Spleen (tissue), 11 donors: Measurements from ENCODE around the gene TCF7L2. TPM values are rescaled to one million over a fixed set of nuclear protein-coding genes. Genes with fewer than 3 reads are reported as not detected.
A peak's percentile ranks its signal among the peaks of the same experiment; 100 is the strongest.

Experiments used
- DNase-seq: peaks from one replicate; pipeline ENCODE4 v3.0.0-alpha.2; 2020
- H3K27ac ChIP-seq, 8 donors: fragments of 200-600 bp; sonication (generic) in 7 of 8; 1 replicate in 4 of 8; 2 replicates in 4 of 8; pipeline versions ENCODE4 v1.5.0 to v1.8.0; 2016 to 2021; ENCODE audit warnings: inconsistent platforms in 4 of 8, mild to moderate bottlenecking in 4 of 8, moderate library complexity in 1 of 8
- H3K27me3 ChIP-seq, 7 donors: fragments of 200-600 bp; sonication (generic) in 6 of 7; replicated peaks in 1 of 7; 1 replicate in 4 of 7; 2 replicates in 3 of 7; pipeline versions ENCODE4 v1.5.0 to v1.8.0; 2016 to 2021; ENCODE audit warnings: inconsistent platforms in 3 of 7, mild to moderate bottlenecking in 1 of 7
- H3K36me3 ChIP-seq, 6 donors: fragments of 200-600 bp; sonication (generic) in 5 of 6; 1 replicate in 4 of 6; 2 replicates in 2 of 6; pipeline versions ENCODE4 v1.5.0 to v1.8.0; 2016 to 2021; ENCODE audit warnings: inconsistent platforms in 2 of 6
- H3K4me1 ChIP-seq, 6 donors: fragments of 200-600 bp; sonication (generic) in 5 of 6; 1 replicate in 3 of 6; 2 replicates in 3 of 6; pipeline versions ENCODE4 v1.5.0 to v1.8.0; 2016 to 2021; ENCODE audit warnings: inconsistent platforms in 3 of 6
- H3K4me3 ChIP-seq, 8 donors: fragments of 200-600 bp; sonication (generic) in 7 of 8; 1 replicate in 4 of 8; 2 replicates in 4 of 8; pipeline versions ENCODE4 v1.5.0 to v1.8.0; 2016 to 2021; ENCODE audit warnings: inconsistent platforms in 4 of 8, mild to moderate bottlenecking in 4 of 8, moderate library complexity in 2 of 8
- H3K9me3 ChIP-seq, 8 donors: fragments of 200-600 bp; sonication (generic) in 7 of 8; 1 replicate in 4 of 8; 2 replicates in 4 of 8; pipeline versions ENCODE4 v1.5.0 to v1.8.0; 2016 to 2021; ENCODE audit warnings: inconsistent platforms in 4 of 8
- POLR2A ChIP-seq, 3 donors: fragments of 450-650 bp; IDR thresholded peaks; one replicate each; pipeline ENCODE4 v1.5.1; 2017; ENCODE audit warnings: antibody characterized with exemption in 3 of 3, mild to moderate bottlenecking in 1 of 3
- POLR2AphosphoS5 ChIP-seq, 3 donors: sonication (generic); formaldehyde crosslinking; IDR thresholded peaks; one replicate each; pipeline ENCODE4 v1.5.1; 2017; ENCODE audit warnings: antibody characterized with exemption in 3 of 3
- WGBS, 5 donors: extraction: QIAGEN DNeasy Blood & Tissue Kit in 3 of 5; methylation state at CpG; one replicate each; pipeline versions ENCODE4 v1.1.5 to v1.1.7; 2013 to 2018; 5-methylcytosine and 5-hydroxymethylcytosine counted together
- intact Hi-C: fragments of 100-400 bp; cut with DNase I; formaldehyde crosslinking; loops from one replicate; pipeline ENCODE4 v1.15.0; 2023; ENCODE audit warnings: low total_unique reads
- polyA plus RNA-seq, 3 donors: library from polyadenylated mRNA; stranded (reverse); fragments of 200-250 nt; gene quantifications; one replicate each; pipeline ENCODE4 v1.2.1, GENCODE V29; 2013
- total RNA-seq, 7 donors: library from RNA; depleted of rRNA in 3 of 7; stranded (reverse); fragments of >200 nt in 3 of 7; fragmentation: NEBNext Ultra II Directional in 4 of 7; extraction: Animal tissue kit (Norgen Biotek cat#: 25700) in 4 of 7; gene quantifications; one replicate each; pipeline versions ENCODE4 v1.1.0 to v1.2.1, GENCODE V29; 2016 to 2021
- TF ChIP-seq, protein P1 (sequence below), 11 experiments: fragments of 200-600 bp in 7 of 11; fragments of 450-650 bp in 4 of 11; sonication (generic) in 4 of 11; IDR thresholded peaks in 8 of 11; conservative IDR thresholded peaks in 3 of 11; 1 replicate in 7 of 11; 2 replicates in 4 of 11; pipeline versions ENCODE4 v1.4.0 to v1.8.0; 2016 to 2021; ENCODE audit warnings: antibody characterized with exemption in 11 of 11, inconsistent platforms in 4 of 11, mild to moderate bottlenecking in 1 of 11
- donor health status: healthy with polysubstance abuse.
- donor health status: DM: no; HTN: no; CAD: no; lungs with moderate emphysema.
- donor health status: DM: no; HTN: no; CAD: no.
- donor health status: Bipolar disorder and iron deficiency.
- donor health status: healthy.
- donor health status: DM: no; HTN: no; CAD: no.
- donor health status: DM: yes; HTN: yes; CAD: no.

TCF7L2 gene
- total and polyA plus RNA-seq, 10 donors, result 4.6 to 85.6 (median 34.7) TPM

DNA sequence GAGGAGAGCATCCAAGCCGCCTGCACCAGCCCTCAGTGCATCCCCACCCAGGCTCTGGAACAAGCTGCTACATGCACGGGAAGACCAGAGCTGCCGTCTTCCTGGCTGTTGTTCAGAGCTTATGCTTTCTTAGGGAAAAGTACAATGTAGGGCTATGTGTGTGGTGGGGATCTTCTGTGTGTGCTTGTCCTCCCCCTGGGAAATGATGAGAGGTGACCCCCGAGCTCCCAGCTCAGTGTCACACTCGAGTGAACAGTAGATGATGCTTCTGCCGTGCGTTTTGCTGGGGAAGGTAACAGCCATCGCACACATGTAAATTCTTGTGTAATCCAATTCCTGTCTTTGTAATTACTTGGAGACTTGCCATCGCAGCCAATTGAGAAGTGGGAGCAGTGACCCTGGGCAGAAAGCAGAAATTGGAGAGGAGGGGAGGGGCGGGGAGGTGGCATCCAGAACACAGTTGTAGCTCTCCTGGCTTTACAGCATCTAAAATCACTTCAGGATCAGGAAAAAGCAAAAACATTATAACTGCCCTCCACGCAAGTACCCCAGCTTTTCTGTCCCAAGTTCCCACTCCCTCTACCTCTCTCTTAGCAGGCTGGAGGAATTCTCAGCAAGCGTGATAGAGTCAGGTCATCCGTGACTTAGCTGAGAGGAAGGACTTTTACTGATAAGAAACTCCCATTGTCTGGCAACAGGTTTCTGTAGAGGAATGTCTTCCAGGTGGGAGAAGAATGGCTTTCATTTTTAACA lies 149.6 kb downstream of the TCF7L2 start:
- no peak for DNase-seq
- H3K27ac ChIP-seq, result no peak overlapping the region
- H3K36me3 ChIP-seq, result peaks cover 0 to 13% (median 0%) of the 10 kb centered on the region in 6 donors
- no peak overlapping the region for H3K4me3 ChIP-seq
- H3K27me3 ChIP-seq, result no peaks in the 10 kb centered on the region
- TF ChIP-seq POLR2AphosphoS5 (IDR thresholded peaks at IDR 0.05) (peak in 1 of 3 donors; percentile 47), POLR2A (IDR thresholded peaks at IDR 0.05) (no peak)
- TF ChIP-seq, protein P1, sequence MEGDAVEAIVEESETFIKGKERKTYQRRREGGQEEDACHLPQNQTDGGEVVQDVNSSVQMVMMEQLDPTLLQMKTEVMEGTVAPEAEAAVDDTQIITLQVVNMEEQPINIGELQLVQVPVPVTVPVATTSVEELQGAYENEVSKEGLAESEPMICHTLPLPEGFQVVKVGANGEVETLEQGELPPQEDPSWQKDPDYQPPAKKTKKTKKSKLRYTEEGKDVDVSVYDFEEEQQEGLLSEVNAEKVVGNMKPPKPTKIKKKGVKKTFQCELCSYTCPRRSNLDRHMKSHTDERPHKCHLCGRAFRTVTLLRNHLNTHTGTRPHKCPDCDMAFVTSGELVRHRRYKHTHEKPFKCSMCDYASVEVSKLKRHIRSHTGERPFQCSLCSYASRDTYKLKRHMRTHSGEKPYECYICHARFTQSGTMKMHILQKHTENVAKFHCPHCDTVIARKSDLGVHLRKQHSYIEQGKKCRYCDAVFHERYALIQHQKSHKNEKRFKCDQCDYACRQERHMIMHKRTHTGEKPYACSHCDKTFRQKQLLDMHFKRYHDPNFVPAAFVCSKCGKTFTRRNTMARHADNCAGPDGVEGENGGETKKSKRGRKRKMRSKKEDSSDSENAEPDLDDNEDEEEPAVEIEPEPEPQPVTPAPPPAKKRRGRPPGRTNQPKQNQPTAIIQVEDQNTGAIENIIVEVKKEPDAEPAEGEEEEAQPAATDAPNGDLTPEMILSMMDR (IDR thresholded peaks at IDR 0.05 in 8 of 11, conservative IDR thresholded peaks at IDR 0.05 in 3 of 11), result no peak
- 36 to 61% (median 47%) methylated on average over 13 of the region's 13 CpGs for WGBS, 5 donors
- intact Hi-C loops, result no loop called here
- H3K9me3 ChIP-seq, result no peaks in the 10 kb centered on the region
- H3K4me1 ChIP-seq, result peaks cover 5 to 55% (median 24%) of the 10 kb centered on the region in 6 donors

DNA sequence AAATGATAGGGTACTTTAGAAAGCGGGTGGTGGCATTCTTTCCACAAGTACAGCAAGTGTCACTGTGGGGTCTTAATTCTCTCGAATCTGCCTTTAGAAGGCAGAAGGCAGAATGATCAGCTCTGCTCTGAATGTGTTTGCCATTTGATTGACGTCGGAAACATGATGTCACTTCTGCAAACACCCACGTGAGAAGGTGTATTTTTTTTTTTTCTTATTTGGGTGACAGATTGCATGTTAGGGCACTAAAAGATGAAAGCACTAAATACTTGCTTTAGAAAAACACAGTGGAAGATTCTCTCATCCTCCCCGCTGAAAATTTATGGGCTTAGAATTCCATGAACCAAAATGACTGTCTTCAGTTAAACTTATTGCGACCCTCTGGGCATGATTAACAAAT lies 150.2 kb downstream of the TCF7L2 start:
- intact Hi-C loops, result no loop called here
- H3K4me3 ChIP-seq, result no peak overlapping the region
- H3K9me3 ChIP-seq, result no peaks in the 10 kb centered on the region
- H3K36me3 ChIP-seq, result peaks cover 0 to 13% (median 0%) of the 10 kb centered on the region in 6 donors
- TF ChIP-seq, protein P1 (IDR thresholded peaks at IDR 0.05 in 8 of 11, conservative IDR thresholded peaks at IDR 0.05 in 3 of 11), result no peak
- TF ChIP-seq POLR2A (IDR thresholded peaks at IDR 0.05) (no peak), POLR2AphosphoS5 (IDR thresholded peaks at IDR 0.05) (no peak)
- H3K27me3 ChIP-seq, result no peaks in the 10 kb centered on the region
- H3K4me1 ChIP-seq, result peaks cover 5 to 48% (median 20%) of the 10 kb centered on the region in 6 donors
- no peak overlapping the region for H3K27ac ChIP-seq
- no peak for DNase-seq
- WGBS, 5 donors, result 78 to 84% (median 82%) methylated on average over 7 of the region's 7 CpGs

DNA sequence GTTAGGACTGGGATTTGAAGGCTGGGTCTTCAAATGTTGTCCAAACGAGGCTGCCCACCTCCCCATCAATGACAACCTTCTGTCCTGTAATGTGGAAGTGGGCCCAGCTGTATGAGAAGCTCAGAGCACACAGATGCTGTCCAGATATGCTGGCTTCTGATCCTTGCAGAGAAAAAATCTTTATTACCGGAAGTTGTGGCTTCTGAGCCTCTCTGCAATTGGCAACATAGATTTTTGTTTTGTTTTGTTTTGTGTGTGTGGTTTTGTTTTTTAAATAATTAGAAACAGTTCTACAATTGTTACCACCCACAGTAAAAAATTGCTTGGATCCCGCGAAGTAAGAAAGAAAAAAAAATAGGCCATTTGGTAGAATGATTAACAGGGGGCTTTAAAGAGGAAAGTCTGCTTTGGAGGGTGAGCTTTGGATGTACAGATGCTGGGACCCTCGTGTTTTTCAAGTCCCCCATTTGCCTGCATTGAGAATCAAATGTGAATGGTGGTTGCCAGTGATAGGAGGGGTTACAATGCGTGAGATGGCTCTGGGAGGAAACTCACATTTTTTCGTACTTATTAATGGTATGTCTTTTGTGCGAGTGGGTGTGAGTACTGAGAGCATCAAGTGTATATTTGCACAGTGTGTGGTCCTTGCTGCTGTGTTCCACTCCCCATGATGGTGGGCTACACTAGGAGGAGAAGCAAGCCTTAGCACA lies 153.2 kb downstream of the TCF7L2 start:
- intact Hi-C loops, result no loop called here
- Histone ChIP-seq H3K4me1 (peaks cover 5 to 40% (median 17%) of the 10 kb centered on the region in 6 donors), H3K4me3 (no peak overlapping the region), H3K27ac (no peak overlapping the region), H3K9me3 (no peaks in the 10 kb centered on the region), H3K36me3 (peaks cover 0 to 2% (median 0%) of the 10 kb centered on the region in 6 donors), H3K27me3 (no peaks in the 10 kb centered on the region)
- TF ChIP-seq POLR2AphosphoS5 (IDR thresholded peaks at IDR 0.05) (no peak), POLR2A (IDR thresholded peaks at IDR 0.05) (no peak)
- TF ChIP-seq, protein P1 (IDR thresholded peaks at IDR 0.05 in 8 of 11, conservative IDR thresholded peaks at IDR 0.05 in 3 of 11), result no peak
- 64 to 79% (median 74%) methylated on average over 8 of the region's 8 CpGs for WGBS, 5 donors
- no peak for DNase-seq

DNA sequence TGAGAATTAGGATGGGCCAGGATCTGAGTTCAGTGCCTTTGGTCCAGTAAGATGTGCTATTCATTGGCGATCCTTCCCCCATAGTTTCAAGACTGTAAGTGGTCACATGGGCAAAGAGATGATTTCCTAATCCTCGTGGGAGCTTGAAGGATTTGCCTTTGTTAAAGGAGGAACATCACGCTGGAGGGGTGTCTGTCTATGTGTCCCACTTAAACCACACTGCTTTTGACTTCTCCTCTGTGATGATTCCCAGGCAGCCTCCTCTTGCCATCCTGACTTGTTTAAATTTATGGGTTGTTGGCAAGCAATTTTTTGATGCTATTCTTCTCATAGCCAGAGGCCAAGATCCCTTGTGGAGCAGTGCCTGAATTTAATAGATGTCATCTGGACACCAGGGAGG lies 154.0 kb downstream of the TCF7L2 start:
- 39 to 71% (median 54%) methylated on average over 3 of the region's 3 CpGs for WGBS, 5 donors
- intact Hi-C loops, result no loop called here

More for the DNA sequence above, 154.0 kb downstream of the TCF7L2 start:
- no peak for DNase-seq
- H3K9me3 ChIP-seq, result no peaks in the 10 kb centered on the region
- H3K4me3 ChIP-seq, result no peak overlapping the region
- no peaks in the 10 kb centered on the region for H3K36me3 ChIP-seq
- no peaks in the 10 kb centered on the region for H3K27me3 ChIP-seq
- H3K27ac ChIP-seq, result no peak overlapping the region
- peaks cover 4 to 34% (median 14%) of the 10 kb centered on the region in 6 donors for H3K4me1 ChIP-seq
- no peak for TF ChIP-seq POLR2A (IDR thresholded peaks at IDR 0.05)
